DMS153 (cell line): ENCODE measurements around the gene RBP7.
A peak's percentile ranks its signal among the peaks of the same experiment; 100 is the strongest.
"Not testable (repeated sequence)": the region's sequence is repeated elsewhere in the genome, so short reads cannot be mapped to it uniquely, and the experiment has no call there.

Source experiments
- DNase-seq: peaks from one replicate; lab custom pipeline; 2025; lab: John Stamatoyannopoulos, UW

The RBP7 gene

GRCh38 chr1:9996624-9997582, at the start of gene RBP7:
Gene RBP7 (plus strand): TSS chr1:9997228. CDS start chr1:9997259, 31 bp downstream.
- no peak for DNase-seq

GRCh38 chr1:9957726-9958125, 39.3 kb upstream of the RBP7 start:
- DNase-seq, result no peak

GRCh38 chr1:9960011-9960410, 37.0 kb upstream of the RBP7 start:
- DNase-seq, result no peak

- DNase-seq, result peak; percentile 81
Measured at GRCh38 chr1:9960706-9961562, 36.1 kb upstream of the RBP7 start.

- no peak for DNase-seq
Measured at GRCh38 chr1:9984253-9984652, 12.8 kb upstream of the RBP7 start.

GRCh38 chr1:9985001-9985400, 12.0 kb upstream of the RBP7 start:
- DNase-seq, result no peak

- DNase-seq, result no peak
Measured at GRCh38 chr1:9989773-9990172, 7.3 kb upstream of the RBP7 start.

GRCh38 chr1:9990944-9991343, 6.1 kb upstream of the RBP7 start:
- no peak for DNase-seq

- no peak for DNase-seq
Measured at GRCh38 chr1:9992910-9993309, 4.1 kb upstream of the RBP7 start.

- no peak for DNase-seq
Measured at GRCh38 chr1:9993561-9994075, 3.4 kb upstream of the RBP7 start.

GRCh38 chr1:10001016-10001665, 4.1 kb downstream of the RBP7 start:
- DNase-seq, result no peak

- DNase-seq, result not testable (repeated sequence)
Measured at GRCh38 chr1:10005248-10005647, 8.2 kb downstream of the RBP7 start.

GRCh38 chr1:10007169-10007568, 10.1 kb downstream of the RBP7 start:
- no peak for DNase-seq

- DNase-seq, result no peak
Measured at GRCh38 chr1:10014016-10014415, 17.0 kb downstream of the RBP7 start.

- DNase-seq, result no peak
Measured at GRCh38 chr1:10019561-10019960, 22.5 kb downstream of the RBP7 start.

GRCh38 chr1:10020086-10020485, 23.1 kb downstream of the RBP7 start:
- no peak for DNase-seq

- DNase-seq, result not testable (repeated sequence)
Measured at GRCh38 chr1:10020678-10021077, 23.6 kb downstream of the RBP7 start.

- DNase-seq, result not testable (repeated sequence)
Measured at GRCh38 chr1:10021992-10022391, 25.0 kb downstream of the RBP7 start.

- DNase-seq, result no peak
Measured at GRCh38 chr1:10022656-10023055, 25.6 kb downstream of the RBP7 start.

GRCh38 chr1:10025354-10025753, 28.3 kb downstream of the RBP7 start:
- DNase-seq, result no peak

GRCh38 chr1:10027027-10027426, 30.0 kb downstream of the RBP7 start:
- DNase-seq, result no peak

- DNase-seq, result not testable (repeated sequence)
Measured at GRCh38 chr1:10028956-10029500, 32.0 kb downstream of the RBP7 start.
